Measurements from ENCODE around the gene OGDH. TPM values are rescaled to one million over a fixed set of nuclear protein-coding genes. Genes with fewer than 3 reads are reported as not detected.
"Not testable (repeated sequence)": the region's sequence is repeated elsewhere in the genome, so short reads cannot be mapped to it uniquely, and the experiment has no call there.

Gene OGDH
- total RNA-seq, 1 donor from 2014 or later: 109 TPM

DNA sequence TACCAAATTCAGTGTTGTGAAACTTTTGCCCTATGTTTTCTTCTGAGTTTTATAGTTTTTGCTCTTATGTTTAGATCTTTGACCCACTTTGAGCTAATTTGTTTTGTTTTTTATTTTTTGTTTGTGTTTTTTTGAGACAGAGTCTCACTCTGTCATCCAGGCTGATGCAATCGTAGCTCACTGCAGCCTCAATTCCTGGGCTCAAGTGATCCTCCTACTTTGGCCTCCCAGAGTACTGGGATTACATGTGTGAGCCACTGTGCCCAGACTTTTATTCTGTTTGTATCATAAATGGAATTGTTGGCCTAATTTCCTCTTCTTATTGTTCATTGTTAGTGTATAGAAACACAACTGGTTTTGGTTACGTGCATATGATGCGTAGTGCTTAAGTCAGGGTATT is 99.0 kb downstream of the OGDH start:
- DNase-seq (ENCODE audit: low spot score): no peak

DNA sequence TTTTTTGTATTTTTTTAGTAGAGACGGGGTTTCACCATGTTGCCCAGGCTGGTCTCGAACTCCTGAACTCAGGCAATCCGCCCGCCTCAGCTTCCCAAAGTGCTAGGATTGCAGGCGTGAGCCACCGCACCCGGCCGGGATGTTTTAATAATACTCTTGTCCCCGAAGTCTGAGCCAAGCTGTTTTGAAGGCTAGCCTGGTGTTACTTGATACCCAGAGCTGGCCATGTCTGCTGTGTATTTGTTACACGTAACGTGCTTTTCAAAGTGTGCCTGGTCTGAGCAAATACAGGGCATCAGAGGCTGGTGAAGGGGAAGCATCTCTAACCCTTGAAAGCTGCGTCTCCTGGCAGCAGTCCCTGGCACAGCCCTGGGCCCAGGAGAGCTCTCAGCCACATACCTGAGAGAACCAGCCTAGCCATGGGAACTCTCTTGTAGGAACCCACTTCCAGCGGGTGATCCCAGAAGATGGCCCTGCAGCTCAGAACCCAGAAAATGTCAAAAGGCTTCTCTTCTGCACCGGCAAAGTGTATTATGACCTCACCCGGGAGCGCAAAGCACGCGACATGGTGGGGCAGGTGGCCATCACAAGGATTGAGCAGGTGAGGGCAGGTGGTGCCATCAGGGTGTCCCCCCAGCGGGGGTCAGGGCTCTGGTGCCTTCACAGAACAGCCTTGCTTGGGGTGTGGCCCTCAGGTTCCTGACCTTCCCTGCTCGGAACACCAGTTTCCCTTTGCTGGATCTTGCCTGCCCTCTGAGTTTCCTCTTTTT is 100.5 kb downstream of the OGDH start:
- no peak for DNase-seq (ENCODE audit: low spot score)

DNA sequence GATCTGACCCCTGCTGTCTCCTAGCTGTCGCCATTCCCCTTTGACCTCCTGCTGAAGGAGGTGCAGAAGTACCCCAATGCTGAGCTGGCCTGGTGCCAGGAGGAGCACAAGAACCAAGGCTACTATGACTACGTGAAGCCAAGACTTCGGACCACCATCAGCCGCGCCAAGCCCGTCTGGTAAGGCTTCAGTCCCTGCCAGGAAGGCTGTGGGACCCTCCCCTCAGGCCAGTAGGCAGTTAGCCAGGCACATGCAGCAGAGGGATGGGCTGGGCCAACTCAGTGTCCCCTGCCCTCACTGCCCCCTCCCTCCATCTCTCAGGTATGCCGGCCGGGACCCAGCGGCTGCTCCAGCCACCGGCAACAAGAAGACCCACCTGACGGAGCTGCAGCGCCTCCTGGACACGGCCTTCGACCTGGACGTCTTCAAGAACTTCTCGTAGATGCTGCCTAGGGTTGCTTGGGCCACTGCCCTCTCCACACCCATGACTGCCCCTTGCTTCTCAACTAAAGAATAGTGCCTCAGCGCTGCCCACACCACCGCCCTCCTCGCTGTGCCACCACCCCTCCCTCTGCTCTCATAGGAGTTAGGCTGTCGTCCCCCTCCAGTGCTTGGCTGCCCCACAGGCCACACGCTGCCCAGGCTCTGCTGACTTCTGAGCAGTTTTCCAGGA is 101.3 kb downstream of the OGDH start:
- no peak for DNase-seq (ENCODE audit: low spot score)

DNA sequence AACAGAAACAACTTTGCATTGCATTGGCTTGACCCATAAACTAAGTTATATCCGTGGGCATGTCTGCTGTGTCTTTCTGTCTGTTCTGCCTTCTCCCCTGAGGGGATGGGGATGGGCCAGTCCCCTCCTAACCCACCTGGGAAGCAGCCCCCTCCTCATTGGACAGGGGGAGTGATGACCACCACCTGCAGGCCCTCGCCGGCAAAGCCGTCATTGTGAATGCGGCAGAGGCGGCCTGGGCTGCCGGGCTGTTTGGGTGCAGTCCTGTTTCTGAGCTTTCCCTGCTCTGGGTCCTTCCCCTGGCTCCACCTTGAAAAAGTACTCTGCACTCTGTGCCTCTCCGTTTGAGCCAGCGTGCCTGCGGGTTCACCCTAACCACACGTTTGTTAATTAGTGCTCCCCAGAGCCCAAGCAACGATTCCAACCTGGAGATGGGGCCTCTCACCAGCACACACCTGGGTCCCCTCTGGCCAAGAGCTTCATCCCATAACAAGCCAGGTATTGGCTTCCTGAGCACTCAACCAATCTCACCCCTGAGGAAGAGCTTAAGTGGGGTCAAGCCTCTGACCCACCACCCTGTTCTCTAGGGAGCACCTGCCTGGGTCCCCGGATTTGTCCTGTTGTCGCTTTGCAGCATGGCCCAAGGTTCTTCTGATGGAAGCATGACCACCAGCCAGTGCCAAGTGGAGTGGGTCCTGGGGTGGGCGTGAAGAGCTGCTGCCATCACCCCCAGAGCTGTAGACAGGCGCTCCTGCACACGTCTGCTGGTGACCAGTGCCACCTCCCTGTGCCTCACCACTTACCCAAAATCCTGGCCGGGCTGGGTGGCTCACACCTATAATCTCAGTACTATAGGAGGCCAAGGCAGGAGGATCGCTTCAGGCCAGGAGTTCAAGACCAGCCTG is 102.8 kb downstream of the OGDH start:
- no peak for DNase-seq (ENCODE audit: low spot score)

DNA sequence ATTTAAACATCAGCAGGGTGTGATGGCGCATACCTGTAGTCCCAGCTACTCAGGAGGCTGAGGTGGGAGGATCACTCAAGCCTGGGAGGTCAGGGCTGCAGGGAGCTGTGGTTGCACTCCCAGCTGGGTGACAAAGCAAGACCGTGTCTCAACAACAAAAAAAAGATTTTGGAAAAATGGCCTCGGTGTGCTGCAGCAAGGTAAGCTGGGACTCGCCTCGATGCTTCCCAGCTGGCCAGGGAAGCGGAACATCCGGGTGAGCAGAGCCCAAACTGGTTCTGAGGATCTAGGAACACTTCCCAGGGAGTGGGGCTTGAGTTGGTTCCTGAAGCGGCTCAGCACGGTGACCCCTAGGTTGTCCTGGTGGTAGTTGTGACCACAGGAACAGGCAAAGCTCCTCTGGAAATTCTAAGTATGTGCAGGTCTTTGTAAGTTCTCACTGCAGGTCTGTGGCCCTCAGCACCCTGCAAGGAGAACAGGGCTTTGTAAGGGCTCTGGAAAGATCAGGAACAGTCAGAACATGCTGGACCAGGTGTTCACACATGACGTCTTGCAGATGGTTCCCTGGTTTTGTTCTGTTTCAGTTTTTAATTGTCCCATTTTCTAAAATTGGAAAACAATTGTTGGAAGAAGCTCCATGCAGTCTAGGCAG is 103.6 kb downstream of the OGDH start:
- DNase-seq (ENCODE audit: low spot score): no peak

DNA sequence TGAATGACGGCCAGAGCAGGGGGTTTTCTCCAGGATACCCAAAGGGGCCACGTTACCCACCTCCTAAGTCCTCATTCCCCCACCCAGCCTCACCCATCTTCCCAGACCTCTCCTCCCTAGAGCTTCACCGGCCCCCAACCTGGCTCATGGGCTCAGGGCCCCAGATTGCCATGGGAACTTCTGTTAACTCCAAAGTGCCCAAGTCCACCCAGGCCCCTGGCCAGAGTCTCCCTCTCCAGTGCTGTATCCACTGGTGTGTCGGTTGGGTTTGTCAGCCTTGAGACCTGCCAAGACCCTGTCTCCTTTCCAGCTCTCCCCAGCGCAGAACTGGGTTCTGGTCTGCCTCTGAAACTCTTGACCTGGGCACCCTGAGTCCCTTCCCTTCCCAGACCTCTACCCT is 105.1 kb downstream of the OGDH start:
- no peak for DNase-seq (ENCODE audit: low spot score)

DNA sequence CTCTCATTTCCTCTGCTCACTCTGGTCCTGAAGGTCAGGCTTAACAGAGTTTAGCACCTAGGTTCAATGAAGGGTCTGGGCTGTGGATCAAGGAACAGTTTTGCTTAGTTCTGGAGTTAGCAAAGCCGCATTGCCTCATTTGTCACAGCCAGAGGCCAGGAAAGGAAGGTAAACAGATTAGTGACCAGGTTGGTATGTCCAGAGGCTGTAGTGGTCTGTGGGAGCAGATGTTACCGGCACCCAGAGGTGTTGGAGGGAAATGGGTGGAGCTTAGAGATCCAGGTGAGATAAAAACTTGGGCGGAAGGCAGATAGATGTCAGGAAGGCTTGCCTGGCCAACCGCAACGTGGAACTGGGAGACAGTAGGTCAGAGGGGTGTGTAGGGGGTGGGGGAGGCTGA is 105.6 kb downstream of the OGDH start:
- DNase-seq (ENCODE audit: low spot score): no peak

DNA sequence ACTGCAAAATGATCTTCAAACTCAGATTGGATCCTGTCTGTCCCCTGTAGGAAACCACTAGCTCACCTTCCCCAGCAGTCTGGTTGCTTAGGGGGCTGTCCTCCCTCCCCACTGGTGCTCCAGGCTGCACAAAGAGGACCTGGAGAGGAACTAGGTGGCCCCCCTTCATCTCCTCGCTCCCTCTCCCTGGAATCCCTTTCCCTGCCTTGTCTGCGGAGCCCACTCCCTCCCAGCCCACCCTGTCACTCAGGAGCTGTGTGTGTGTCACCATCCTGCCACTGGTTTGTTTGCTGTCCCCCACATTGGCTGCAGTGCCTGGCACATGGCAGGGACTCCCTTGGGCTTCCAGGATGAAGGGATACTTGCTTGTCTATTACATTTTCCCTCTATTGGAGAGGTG is 106.7 kb downstream of the OGDH start:
- no peak for DNase-seq (ENCODE audit: low spot score)

DNA sequence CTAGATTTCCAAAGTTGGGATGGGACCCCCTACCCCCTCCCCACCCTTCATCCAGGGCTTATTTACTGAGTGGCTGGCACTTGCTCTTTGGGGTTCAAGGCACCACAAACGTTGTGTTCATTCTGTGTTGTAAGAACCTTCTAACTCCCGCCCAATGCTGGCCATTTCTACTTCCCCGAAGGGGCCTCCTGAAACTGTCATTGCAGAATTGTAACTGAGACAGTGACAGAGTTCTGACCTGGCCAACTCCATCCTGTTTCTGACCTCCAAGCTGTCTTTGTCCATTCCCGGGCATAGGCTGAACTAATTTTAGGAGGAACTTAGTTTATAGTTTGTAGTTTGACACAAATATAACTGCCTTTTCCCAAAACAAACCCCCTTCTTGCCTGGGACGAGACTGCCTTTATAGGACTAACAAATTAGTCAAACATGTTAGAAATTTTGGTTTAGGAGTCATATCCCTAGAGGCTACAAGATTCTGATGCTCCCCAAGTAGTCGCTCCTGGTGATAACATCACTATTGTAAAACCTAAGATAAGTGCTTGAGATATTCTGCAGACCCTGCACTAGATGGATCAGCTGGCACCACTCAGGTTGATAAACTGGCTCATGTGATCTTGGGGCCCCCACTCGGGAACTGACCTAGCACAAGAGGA is 107.4 kb downstream of the OGDH start:
- DNase-seq (ENCODE audit: low spot score): no peak

DNA sequence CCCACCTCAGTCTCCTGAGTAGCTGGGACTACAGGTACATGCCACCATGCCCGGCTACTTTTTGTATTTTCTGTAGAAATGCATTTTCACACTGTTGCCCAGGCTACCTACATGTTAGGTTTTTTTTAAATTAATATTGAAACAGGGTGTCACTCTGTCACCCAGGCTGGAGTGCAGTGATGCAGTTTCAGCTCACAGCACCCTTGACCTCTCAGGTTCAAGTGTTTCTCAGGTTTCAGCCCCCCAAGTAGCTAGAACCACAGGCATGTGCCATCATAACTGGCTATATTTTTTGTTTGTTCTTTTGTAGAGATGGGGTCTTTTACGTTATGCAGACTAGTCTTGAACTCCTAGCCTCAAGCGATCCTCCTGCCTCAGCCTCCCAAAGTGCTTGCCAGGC is 109.8 kb downstream of the OGDH start:
- no peak for DNase-seq (ENCODE audit: low spot score)

DNA sequence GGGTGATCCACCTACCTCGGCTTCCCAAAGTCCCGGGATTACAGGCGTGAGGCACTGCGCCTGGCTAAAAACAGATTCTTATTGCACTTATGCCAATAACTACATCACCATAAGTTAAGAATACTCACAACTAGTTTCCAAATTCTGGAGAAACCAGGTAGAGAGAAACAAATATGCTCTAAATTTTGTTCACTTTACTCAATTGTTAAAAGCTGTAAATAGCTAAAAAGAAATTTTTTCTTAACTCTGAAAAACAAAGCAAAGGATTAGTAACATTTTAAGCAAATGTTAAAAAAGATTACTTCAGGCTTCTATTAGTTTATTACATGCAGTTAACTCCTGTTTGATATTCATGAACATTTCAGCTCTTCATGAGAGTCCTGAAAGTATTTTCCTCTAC is 113.9 kb downstream of the OGDH start:
- DNase-seq (ENCODE audit: low spot score): no peak

DNA sequence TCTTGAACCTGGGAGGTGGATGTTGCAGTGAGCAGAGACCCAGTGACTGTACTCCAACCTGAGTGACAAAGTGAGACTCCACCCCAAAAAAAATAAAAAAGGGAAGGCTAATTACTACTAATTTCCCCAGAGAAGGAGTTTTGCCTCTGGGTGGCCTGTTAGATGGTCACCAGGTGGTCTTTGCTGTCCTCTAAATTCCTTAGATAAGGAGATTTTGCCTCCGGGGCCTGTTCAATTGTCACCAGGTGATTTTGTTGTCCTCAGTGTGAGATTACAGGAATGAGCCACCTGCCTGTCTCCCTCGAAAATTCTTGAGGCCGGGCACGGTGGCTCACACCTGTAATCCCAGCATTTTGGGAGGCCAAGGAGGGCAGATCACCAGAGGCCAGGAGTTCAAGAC is 117.8 kb downstream of the OGDH start:
- no peak for DNase-seq (ENCODE audit: low spot score)

DNA sequence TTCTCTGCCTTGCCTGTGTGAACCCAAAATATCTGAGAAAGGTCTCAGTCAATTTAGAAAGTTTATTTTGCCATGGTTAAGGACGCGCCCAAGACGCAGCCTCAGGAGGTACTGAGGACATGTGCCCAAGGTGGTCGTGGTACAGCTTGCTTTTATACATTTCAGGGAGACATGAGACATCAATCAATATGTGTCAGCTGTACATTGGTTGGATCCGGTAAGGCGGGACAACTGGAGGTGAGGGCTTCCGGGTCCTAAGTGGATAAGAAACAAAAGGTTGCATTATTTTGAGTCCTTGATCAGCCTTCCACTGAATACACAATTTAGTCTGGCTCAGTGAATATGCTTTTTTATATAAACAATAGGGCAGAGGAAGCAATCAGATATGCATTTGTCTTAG is 119.8 kb downstream of the OGDH start:
- DNase-seq (ENCODE audit: low spot score): not testable (repeated sequence)

DNA sequence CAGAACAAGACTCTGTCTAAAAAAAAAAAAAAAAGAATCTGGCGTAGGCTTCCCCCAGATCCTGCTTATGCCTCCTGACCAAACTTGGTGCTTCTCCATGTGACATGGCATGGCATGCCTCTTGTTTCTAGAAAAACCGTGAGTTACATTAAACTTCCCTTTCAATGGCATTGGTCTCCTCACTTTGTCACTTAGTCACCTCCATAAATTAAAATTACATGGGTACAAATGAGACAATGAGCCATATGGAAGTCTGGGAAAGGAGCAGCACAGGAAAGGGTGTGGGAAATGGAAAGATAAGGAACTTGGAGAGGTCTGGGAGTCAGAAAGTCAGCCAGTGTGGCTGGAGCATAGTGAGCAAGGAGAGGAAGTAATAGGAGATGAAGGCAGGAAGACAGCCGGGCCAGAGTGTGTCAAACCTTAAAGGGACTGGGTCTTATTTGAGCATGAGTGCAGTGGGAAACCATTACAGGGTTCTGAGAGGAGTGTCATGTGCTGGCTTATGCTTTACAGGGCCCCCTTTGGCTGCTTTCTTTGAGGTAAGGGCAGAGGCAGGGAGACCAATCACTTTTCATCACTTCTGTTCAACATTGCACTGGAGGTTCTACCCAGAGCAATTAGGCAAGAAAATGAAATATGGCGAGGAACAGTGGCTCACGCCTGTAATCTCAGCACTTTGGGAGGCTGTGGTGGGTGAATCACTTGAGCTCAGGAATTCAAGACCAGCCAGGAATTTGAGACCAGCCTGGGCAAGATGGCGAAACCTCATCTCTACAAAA is 120.9 kb downstream of the OGDH start:
- no peak for DNase-seq (ENCODE audit: low spot score)

DNA sequence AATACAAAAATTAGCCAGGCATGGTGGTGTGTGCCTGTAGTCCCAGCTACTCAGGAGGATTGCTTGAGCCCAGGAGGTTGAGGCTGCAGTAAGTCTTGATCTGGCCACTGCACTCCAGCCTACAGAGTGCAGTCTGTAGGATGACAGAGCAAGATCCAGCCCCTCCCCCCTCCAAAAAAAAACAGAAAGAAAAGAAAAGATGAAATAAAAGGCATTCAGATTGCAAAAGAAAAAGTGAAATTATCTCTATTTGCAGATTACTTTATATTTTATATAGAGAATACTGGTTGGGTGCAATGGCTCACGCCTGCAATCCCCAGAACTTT is 121.5 kb downstream of the OGDH start:
- no peak for DNase-seq (ENCODE audit: low spot score)

DNA sequence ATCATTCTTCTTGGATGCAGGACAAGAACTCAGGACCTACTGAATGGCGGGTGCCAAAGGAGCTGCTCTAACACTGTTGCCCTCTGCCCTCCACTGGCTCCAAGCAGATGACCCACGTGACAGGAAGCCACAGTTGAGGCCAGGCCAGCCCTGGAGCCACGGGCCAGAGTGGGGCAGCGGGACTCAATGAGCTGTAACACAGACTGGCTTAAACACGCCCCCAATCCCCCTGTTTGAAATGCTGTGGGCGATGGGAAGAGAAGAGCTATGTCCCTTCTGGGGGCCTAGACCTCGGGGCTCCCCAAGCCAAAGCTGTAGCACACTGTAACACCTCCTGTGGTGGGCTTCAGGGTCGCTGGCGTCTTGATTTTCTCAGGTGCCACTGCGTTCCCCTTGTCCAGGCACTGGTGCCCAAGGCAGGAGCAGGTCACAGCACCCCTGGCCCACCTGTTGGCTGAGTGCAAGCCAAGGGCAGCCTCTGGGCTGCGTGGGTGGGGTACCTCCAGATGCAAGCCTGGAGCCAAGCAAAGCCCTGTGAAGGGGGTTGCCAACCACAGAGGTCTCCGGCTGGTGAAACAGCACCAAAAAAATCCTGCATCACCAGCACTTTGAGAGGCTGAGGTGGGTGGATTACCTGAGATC is 123.6 kb downstream of the OGDH start:
- no peak for DNase-seq (ENCODE audit: low spot score)

DNA sequence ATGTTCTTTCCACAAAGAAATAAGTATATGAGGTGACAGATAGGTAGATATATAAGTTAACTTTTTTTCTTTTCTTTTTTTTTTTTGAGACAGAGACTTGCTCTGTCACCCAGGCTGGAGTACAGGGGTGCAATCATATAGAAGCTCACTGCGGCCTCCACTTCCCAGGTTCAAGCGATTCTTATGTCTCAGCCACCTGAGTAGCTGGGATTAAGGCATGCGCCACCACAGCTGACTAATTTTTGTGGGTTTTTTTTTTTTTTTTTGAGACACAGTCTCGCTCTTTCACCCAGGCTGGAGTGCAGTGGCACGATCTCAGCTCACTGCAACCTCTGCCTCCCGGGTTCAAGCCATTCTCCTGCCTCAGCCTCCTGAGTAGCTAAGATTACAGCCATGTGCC is 126.5 kb downstream of the OGDH start:
- DNase-seq (ENCODE audit: low spot score): not testable (repeated sequence)

DNA sequence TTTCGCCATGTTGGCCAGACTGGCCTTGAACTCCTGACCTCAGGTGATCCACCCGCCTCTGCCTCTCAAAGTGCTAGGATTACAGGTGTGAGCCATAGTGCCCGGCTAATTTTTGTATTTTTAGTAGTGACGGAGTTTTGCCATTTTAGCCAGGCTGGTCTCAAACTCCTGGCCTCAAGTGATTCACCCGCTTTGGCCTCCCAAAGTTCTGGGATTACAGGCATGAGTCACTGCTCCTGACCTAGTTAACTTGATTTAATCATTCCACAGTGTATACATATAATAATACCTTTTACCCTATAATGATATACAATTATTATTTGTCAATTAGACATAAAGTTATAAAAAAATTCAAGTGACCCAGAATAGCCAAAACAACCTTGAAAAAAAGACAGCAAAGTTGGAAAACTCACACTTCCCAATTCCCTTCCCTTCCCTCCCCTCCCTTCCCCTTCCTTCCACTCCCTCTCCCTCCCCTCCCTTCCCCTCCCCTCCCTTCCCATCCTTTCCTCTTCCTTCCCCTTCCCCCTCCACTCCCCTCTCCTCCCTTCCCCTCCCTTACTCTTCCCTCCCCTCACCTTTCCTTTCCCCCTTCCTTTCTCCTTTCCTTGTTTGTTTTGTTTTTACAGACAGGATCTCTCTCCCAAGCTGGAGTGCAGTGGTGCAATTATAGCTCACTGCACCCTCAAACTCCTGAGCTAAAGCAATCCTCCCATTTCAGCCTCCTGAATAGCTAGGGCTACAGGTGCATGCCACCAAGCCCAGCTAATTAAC is 127.5 kb downstream of the OGDH start:
- DNase-seq (ENCODE audit: low spot score): no peak

DNA sequence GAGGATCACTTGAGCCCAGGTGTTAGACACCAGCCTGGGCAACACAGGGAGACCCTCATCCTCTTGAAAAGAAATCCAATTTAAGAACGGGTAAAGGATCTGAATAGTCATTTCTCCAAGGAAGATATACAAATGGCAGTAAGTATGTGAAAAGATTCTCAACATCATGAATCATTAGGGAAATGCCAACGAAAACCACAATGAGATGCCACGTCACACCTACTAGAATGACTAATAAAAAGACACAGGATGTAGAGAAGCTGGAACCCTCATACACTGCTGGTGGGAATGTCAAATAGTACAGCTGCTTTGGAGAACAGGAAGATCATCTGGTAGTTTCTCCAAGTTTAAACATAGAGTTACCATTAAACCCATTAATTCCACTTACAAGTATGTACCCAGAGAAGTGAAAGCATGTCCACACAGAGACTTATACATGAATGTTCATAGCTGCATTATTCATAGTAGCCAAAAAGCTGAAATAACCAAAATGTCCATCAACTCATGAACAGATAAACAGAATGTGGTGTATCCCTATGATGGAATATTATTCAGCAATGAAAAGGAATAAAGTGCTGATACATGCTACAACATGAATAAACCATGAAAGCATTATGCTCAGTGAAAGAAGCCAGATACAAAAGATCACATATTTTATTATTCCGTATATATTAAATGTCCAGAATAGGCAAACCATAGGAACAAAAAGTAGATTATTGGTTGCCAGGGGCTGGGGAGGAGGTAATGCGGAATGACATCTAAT is 129.2 kb downstream of the OGDH start:
- no peak for DNase-seq (ENCODE audit: low spot score)
